Middle frontal gyrus (tissue), 1 donor: ENCODE measurements around the gene GCGR.
A peak's percentile ranks its signal among the peaks of the same experiment; 100 is the strongest.

ENCODE experiments used
- DNase-seq: peaks from one replicate; pipeline ENCODE4 v3.0.0-alpha.2; 2015; ENCODE audit warnings: low spot score; ENCODE audit errors: extremely low spot score

The GCGR gene

GRCh38 chr17:81846743-81847689 is 43.1 kb downstream of the GCGR start:
- no peak for DNase-seq

GRCh38 chr17:81849457-81849856 is 45.5 kb downstream of the GCGR start:
- no peak for DNase-seq

- DNase-seq, result no peak
Observed at GRCh38 chr17:81851423-81851822, 47.5 kb downstream of the GCGR start.

- no peak for DNase-seq
Observed at GRCh38 chr17:81852237-81852636, 48.3 kb downstream of the GCGR start.

GRCh38 chr17:81854974-81855774 is 51.2 kb downstream of the GCGR start:
- no peak for DNase-seq

GRCh38 chr17:81858170-81858966 is 54.4 kb downstream of the GCGR start:
- no peak for DNase-seq

GRCh38 chr17:81858967-81859905 is 55.3 kb downstream of the GCGR start:
- DNase-seq, result no peak

GRCh38 chr17:81859906-81860755 is 56.2 kb downstream of the GCGR start, which contains the start of gene P4HB:
TSS of gene P4HB (minus strand) at chr17:81860535. CDS start at chr17:81860471, 64 bp downstream.
- no peak for DNase-seq

- DNase-seq, result peak; percentile 100
Observed at GRCh38 chr17:81860756-81861568, 57.0 kb downstream of the GCGR start.

GRCh38 chr17:81863123-81863675 is 59.2 kb downstream of the GCGR start:
- no peak for DNase-seq
